Thoracic aorta (tissue), 2 donors: Measurements from ENCODE around the gene TNFRSF12A. TPM values are rescaled to one million over a fixed set of nuclear protein-coding genes. Genes with fewer than 3 reads are reported as not detected.

Source experiments
- ATAC-seq: fragments of 150-250 bp; one replicate; pipeline ENCODE4 v1.8.0; 2017; ENCODE audit warnings: low read depth; ENCODE audit not compliant: insufficient number of reproducible peaks, low FRiP score
- DNase-seq: peaks from one replicate; pipeline ENCODE4 v3.0.0-alpha.2; 2020; ENCODE audit warnings: low spot score
- H3K27ac ChIP-seq, 2 donors: fragments of 200-600 bp; sonication (generic); 1 replicate in 1 of 2; 2 replicates in 1 of 2; pipeline ENCODE4 v1.5.1; 2016; ENCODE audit warnings: mild to moderate bottlenecking in 2 of 2, moderate library complexity in 2 of 2
- H3K27me3 ChIP-seq: fragments of 200-600 bp; sonication (generic); replicated peaks from 2 replicates; pipeline ENCODE4 v1.6.0; 2016; ENCODE audit warnings: mild to moderate bottlenecking; ENCODE audit not compliant: insufficient read depth
- H3K36me3 ChIP-seq: fragments of 200-600 bp; sonication (generic); one replicate; pipeline ENCODE4 v1.5.1; 2016
- H3K4me1 ChIP-seq, 2 donors: fragments of 200-600 bp; sonication (generic); 1 replicate in 1 of 2; 2 replicates in 1 of 2; pipeline versions ENCODE4 v1.5.1 to v1.6.0; 2016; ENCODE audit warnings: low read depth in 2 of 2, mild to moderate bottlenecking in 1 of 2; ENCODE audit not compliant: control insufficient read depth in 1 of 2
- H3K4me3 ChIP-seq: fragments of 200-600 bp; sonication (generic); 2 replicates; pipeline ENCODE4 v1.5.1; 2016; ENCODE audit warnings: mild to moderate bottlenecking
- H3K9me3 ChIP-seq: fragments of 200-600 bp; sonication (generic); 2 replicates; pipeline ENCODE4 v1.5.1; 2016
- total RNA-seq, 2 donors: library from RNA; depleted of rRNA; stranded (reverse); fragments of >200 nt; gene quantifications; one replicate each; pipeline versions ENCODE4 v1.1.0 to v1.2.3, GENCODE V29; 2016
- TF ChIP-seq, protein P1 (sequence below): fragments of 200-600 bp; sonication (generic); IDR thresholded peaks from one replicate; pipeline ENCODE4 v1.5.1; 2019; ENCODE audit warnings: antibody characterized with exemption

Gene TNFRSF12A
- total RNA-seq, 2 donors from 2014 or later, result 274 to 461 TPM

DNA sequence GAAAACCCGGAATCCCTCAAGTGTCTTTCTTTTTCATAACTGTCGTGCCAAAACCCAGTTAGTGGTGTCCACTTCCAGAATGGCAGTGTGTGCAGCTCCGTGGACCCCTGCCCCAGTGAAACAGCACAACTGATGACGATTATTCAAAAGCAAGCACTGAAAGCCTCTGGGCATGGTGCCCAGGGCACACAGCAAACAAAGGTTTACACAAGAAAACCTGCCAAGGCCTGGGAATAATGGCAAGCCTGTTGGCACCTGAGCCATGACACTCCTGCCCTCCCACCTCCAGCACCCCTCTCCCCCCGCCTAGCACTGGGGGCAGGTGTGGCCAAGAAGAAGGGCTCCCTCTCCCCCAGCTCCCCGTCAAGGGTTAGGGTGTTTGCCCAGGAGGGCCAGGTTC, 42.7 kb upstream of the TNFRSF12A start:
- TF ChIP-seq, protein P1, sequence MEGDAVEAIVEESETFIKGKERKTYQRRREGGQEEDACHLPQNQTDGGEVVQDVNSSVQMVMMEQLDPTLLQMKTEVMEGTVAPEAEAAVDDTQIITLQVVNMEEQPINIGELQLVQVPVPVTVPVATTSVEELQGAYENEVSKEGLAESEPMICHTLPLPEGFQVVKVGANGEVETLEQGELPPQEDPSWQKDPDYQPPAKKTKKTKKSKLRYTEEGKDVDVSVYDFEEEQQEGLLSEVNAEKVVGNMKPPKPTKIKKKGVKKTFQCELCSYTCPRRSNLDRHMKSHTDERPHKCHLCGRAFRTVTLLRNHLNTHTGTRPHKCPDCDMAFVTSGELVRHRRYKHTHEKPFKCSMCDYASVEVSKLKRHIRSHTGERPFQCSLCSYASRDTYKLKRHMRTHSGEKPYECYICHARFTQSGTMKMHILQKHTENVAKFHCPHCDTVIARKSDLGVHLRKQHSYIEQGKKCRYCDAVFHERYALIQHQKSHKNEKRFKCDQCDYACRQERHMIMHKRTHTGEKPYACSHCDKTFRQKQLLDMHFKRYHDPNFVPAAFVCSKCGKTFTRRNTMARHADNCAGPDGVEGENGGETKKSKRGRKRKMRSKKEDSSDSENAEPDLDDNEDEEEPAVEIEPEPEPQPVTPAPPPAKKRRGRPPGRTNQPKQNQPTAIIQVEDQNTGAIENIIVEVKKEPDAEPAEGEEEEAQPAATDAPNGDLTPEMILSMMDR, result no peak
- no peaks in the 10 kb centered on the region for H3K27me3 ChIP-seq
- H3K9me3 ChIP-seq, result no peaks in the 10 kb centered on the region
- no peak overlapping the region for H3K4me3 ChIP-seq
- H3K36me3 ChIP-seq, result no peaks in the 10 kb centered on the region
- H3K27ac ChIP-seq, result no peak overlapping the region
- no peak for DNase-seq
- ATAC-seq, result no peak
- peaks cover 6 to 18% of the 10 kb centered on the region in 2 donors for H3K4me1 ChIP-seq

DNA sequence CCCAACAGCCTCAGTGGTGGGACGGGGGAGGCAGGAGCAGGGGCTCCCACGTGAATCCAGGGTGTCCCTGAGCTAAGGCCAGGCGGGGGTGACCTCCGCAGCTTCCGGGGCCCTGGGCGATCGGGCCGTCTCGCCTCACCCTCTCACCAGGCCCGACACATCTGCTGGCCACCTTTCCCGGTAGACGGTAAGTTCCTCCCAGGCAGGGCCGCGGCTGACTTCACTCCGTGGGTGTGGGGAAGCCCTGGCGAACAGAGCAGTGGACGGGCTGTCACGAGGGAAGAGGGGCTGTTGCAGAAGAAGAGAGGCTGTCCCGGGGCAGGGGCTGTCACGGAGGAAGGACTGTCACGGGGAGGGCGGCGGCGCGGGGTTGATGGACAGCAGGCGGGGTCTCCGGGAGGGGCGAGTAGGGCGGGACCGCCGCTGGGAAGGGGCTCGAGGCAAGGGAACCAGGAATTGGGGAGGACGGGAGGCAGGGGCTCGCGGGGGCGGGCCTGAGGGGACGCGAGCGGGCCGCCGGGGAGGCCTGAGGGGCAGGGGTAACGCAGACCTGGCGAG, 40.4 kb upstream of the TNFRSF12A start:
- Histone ChIP-seq H3K4me1 (peaks cover 6 to 23% of the 10 kb centered on the region in 2 donors), H3K9me3 (no peaks in the 10 kb centered on the region), H3K4me3 (peak overlapping the region; percentile 84), H3K27ac (no peak overlapping the region), H3K27me3 (no peaks in the 10 kb centered on the region), H3K36me3 (no peaks in the 10 kb centered on the region)
- TF ChIP-seq, protein P1, result no peak
- no peak for ATAC-seq
- no peak for DNase-seq

DNA sequence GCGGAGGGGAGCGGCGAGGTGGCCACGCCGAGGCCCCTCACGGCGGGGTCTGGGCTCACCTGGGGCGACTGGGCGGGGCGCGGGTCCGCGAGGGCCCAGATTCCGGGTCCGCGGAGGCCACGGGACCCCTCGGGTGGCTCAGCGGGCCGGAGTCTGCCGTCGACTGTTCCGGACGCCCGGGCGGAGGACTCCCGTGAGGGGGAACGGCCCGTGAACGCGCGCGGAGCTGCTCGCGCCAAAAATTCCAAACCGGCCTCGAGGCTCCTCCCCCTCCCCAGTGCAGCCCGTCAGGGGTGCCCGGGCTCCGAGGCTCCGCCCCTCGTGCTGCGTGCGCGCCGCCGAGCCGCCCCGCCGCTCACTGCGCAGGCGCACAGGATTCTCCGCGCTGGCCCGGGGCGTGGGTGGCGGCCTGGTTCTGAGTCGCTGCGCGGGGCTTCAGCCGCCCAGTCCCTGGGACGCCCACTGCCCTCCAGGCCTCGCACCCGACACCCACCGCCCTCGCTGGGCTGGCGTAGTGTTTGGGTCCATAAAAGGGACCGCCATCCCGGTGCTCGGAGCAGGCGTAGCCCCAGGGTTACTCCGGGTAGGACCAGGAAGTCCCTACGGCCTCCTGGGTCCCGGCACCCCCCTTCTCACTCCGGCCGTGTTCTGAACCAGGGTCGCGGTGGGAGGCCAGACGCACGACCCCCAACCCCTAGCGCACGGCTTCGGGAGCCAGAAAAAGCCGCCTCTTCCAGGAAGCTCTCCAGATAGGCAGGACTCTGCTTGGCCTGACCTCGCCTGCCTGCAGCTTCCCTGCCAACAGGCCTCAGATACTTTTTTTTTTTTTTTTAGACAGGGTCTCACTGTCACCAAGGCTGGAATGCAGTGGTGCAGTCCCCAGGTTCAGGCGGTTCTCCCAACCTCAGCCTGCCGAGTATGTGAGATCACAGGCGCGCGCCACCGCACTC, 39.7 kb upstream of the TNFRSF12A start, which contains the start of gene PKMYT1:
Gene PKMYT1 (minus strand): TSS at position 220 of the 950 bp plus-strand sequence. CDS start 789 bp downstream, outside the sequence.
- H3K4me3 ChIP-seq, result peak within 1 kb of the TSS; percentile 84
- H3K27me3 ChIP-seq, result no peaks in the 10 kb centered on the region
- H3K4me1 ChIP-seq, result peaks cover 6 to 24% of the 10 kb centered on the region in 2 donors
- H3K27ac ChIP-seq, result peak within 1 kb of the TSS; percentile 56 to 75
- ATAC-seq (peak; percentile 94), DNase-seq (no peak)
- H3K36me3 ChIP-seq, result no peaks in the 10 kb centered on the region
- H3K9me3 ChIP-seq, result no peaks in the 10 kb centered on the region
- TF ChIP-seq, protein P1, result no peak

DNA sequence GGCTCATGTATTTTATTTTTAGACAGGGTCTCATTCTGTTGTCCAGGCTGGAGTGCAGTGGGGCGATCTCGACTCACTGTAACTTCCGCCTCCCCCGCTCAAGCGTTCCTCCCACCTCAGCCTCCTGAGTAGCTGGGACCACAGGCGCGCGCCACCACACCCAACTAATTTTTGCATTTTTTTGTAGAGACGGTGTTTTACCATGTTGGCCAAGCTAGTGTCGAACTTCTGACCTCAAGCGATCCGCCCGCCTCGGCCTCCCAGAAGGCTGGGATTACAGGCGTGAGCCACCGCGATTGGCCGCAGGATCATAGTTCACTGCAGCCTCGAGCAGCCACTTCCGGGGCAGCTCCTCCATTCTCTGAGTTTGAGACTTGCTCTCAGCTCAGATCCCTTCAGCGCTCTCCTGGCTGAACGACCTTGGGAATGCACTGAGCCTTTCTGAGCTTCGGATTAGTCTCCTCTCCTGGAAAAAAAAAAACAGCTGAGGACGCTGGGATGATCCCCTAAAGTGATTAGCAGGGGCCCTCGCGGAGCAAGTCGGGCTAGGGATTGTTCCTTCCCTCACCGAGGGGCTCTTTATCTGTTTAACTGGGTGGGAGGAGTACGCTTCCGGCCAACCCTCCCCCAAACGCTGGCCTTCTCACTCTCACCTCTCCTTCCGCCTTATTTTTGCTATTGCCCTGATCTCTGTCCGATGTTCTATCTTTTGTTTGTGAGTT, 38.8 kb upstream of the TNFRSF12A start:
- Histone ChIP-seq H3K4me1 (peaks cover 6 to 30% of the 10 kb centered on the region in 2 donors), H3K9me3 (no peaks in the 10 kb centered on the region), H3K4me3 (peak overlapping the region; percentile 84), H3K27ac (no peak overlapping the region), H3K36me3 (no peaks in the 10 kb centered on the region), H3K27me3 (no peaks in the 10 kb centered on the region)
- no peak for DNase-seq
- TF ChIP-seq, protein P1, result no peak
- ATAC-seq, result no peak

DNA sequence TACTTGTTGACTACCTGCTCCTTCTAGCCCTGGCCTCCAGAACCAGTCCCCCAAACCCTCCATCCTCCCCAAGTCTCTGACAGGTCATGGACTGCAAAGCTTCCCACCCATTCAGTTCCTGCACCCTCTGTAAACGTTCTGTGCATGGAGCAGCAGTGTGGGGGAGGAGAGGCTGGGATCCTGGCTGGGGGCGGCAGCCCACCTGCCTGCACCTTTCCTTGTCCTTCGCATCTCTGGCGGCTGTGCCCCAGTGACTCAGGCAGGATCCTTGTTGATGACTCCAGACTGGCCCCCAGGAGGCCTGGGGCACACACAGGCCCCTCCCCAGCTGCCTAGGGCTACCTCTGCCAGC, 38.3 kb upstream of the TNFRSF12A start:
- H3K4me3 ChIP-seq, result no peak overlapping the region
- no peak for ATAC-seq
- peaks cover 6 to 30% of the 10 kb centered on the region in 2 donors for H3K4me1 ChIP-seq
- no peaks in the 10 kb centered on the region for H3K36me3 ChIP-seq
- H3K9me3 ChIP-seq, result no peaks in the 10 kb centered on the region
- TF ChIP-seq, protein P1, result no peak
- no peak for DNase-seq
- H3K27me3 ChIP-seq, result no peaks in the 10 kb centered on the region
- H3K27ac ChIP-seq, result no peak overlapping the region
